ENCODE measurements around the gene BEND2.

The BEND2 gene

GRCh38 chrX:18206657-18207056 lies 14.0 kb downstream of the BEND2 start:
- DNase-seq (ENCODE audit: low read depth), result no peak
- H3K4me3 ChIP-seq (ENCODE audit: low read depth, low read length), result no peak overlapping the region
- TF ChIP-seq CTCF (IDR thresholded peaks at IDR 0.05; ENCODE audit: low read depth, low read length) (no peak), MYC (IDR thresholded peaks at IDR 0.05; ENCODE audit: low read depth, low read length) (no peak), POLR2A (IDR thresholded peaks at IDR 0.05; ENCODE audit: extremely low read depth, insufficient read length) (no peak)

DNA sequence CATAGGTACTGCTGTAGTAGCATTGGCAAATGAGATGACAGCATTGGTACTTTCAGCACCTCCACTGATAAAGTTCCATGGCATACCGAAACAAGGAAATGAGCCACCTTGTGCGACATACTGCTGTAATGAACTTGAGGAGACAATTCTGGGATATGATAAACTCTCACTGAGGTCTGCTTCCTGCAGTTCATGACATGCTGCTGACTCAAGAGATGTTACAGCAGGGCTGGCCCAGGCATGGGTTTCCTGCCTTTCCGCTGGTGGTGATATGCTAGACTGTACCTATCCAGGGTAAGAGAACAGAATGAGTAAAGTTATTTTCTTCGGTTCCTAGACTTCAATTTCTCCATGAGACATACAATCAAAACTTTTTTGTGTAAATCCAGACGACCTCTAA lies 17.1 kb downstream of the BEND2 start:
- no peak for TF ChIP-seq POLR2A (IDR thresholded peaks at IDR 0.05; ENCODE audit: extremely low read depth, insufficient read length)
- no peak for TF ChIP-seq CTCF (IDR thresholded peaks at IDR 0.05; ENCODE audit: low read depth, low read length)
- TF ChIP-seq MYC (IDR thresholded peaks at IDR 0.05; ENCODE audit: low read depth, low read length), result no peak
- TF ChIP-seq, protein P1, sequence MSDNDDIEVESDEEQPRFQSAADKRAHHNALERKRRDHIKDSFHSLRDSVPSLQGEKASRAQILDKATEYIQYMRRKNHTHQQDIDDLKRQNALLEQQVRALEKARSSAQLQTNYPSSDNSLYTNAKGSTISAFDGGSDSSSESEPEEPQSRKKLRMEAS (IDR thresholded peaks at IDR 0.05; ENCODE audit: low read depth, low read length), result no peak
- H3K4me3 ChIP-seq (ENCODE audit: low read depth, low read length), result no peak overlapping the region
- no peak for DNase-seq (ENCODE audit: low read depth)

DNA sequence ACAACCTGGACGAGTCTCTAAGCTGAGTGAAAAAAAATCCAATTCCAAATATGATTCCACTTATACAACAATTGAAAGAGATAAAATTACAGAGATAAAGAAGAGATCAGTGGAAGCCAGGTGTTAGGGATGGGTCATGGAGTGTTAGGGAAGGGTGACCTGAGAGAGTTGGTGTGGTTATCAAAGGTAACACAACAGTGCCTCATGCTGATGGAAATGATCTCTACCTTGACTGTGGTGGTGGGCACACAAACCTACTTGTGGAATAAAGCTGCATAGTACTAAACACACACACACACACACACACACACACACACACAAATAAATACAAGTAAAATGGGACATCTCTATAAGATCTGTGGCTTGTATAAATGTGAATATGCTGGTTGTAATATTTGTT lies 26.0 kb downstream of the BEND2 start:
- TF ChIP-seq POLR2A (IDR thresholded peaks at IDR 0.05; ENCODE audit: extremely low read depth, insufficient read length), result no peak
- no peak for TF ChIP-seq MYC (IDR thresholded peaks at IDR 0.05; ENCODE audit: low read depth, low read length)
- TF ChIP-seq, protein P1 (IDR thresholded peaks at IDR 0.05; ENCODE audit: low read depth, low read length), result no peak
- no peak for TF ChIP-seq CTCF (IDR thresholded peaks at IDR 0.05; ENCODE audit: low read depth, low read length)
- no peak for DNase-seq (ENCODE audit: low read depth)
- H3K4me3 ChIP-seq (ENCODE audit: low read depth, low read length), result no peak overlapping the region

GRCh38 chrX:18179446-18179845 lies 41.2 kb downstream of the BEND2 start:
- TF ChIP-seq, protein P1 (IDR thresholded peaks at IDR 0.05; ENCODE audit: low read depth, low read length), result no peak
- no peak for TF ChIP-seq POLR2A (IDR thresholded peaks at IDR 0.05; ENCODE audit: extremely low read depth, insufficient read length)
- TF ChIP-seq CTCF (IDR thresholded peaks at IDR 0.05; ENCODE audit: low read depth, low read length), result no peak
- TF ChIP-seq MYC (IDR thresholded peaks at IDR 0.05; ENCODE audit: low read depth, low read length), result no peak
- no peak overlapping the region for H3K4me3 ChIP-seq (ENCODE audit: low read depth, low read length)
- DNase-seq (ENCODE audit: low read depth), result no peak

DNA sequence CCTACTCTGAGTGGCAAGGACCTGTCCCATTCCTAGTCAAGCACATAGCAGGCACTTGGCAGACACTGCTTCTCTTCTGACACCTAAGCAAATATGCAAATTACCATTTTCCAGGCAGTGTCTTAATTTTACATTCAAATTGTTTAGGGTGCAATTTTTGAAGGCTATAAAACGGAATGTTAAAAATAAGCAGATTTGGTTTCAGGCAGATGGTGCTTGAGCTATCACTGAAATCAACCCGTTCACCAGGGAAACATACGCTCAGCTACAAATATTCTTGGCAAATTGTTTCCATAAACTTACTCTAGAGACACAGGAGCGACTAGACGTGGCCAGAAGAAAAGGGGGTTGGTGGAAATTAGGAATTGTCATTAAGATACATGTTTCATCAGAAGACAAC lies 45.7 kb downstream of the BEND2 start:
- DNase-seq (ENCODE audit: low read depth), result no peak
- TF ChIP-seq CTCF (IDR thresholded peaks at IDR 0.05; ENCODE audit: low read depth, low read length), result no peak
- no peak overlapping the region for H3K4me3 ChIP-seq (ENCODE audit: low read depth, low read length)

GRCh38 chrX:18174209-18174608 lies 46.5 kb downstream of the BEND2 start:
- DNase-seq (ENCODE audit: low read depth), result no peak
- no peak overlapping the region for H3K4me3 ChIP-seq (ENCODE audit: low read depth, low read length)
- no peak for TF ChIP-seq CTCF (IDR thresholded peaks at IDR 0.05; ENCODE audit: low read depth, low read length)
- TF ChIP-seq, protein P1 (IDR thresholded peaks at IDR 0.05; ENCODE audit: low read depth, low read length), result no peak
- TF ChIP-seq POLR2A (IDR thresholded peaks at IDR 0.05; ENCODE audit: extremely low read depth, insufficient read length), result no peak
- no peak for TF ChIP-seq MYC (IDR thresholded peaks at IDR 0.05; ENCODE audit: low read depth, low read length)

Measured in NB4 (cell line).